ENCODE results near the gene PCDHA12. TPM values are rescaled to one million over a fixed set of nuclear protein-coding genes. Genes with fewer than 3 reads are reported as not detected.

PCDHA12 gene
- total RNA-seq, 2 donors from 2014 or later = 0.59 to 0.67 TPM

- H3K4me3 ChIP-seq = no peak overlapping the region
- no peak for TF ChIP-seq CTCF (IDR thresholded peaks at IDR 0.05)
- no peaks in the 10 kb centered on the region for H3K27me3 ChIP-seq
- no peak for DNase-seq (ENCODE audit: low spot score)
- no peaks in the 10 kb centered on the region for H3K36me3 ChIP-seq
- H3K4me1 ChIP-seq = peaks cover 0 to 19% of the 10 kb centered on the region in 2 donors
- no peak overlapping the region for H3K27ac ChIP-seq
- H3K9me3 ChIP-seq = no peaks in the 10 kb centered on the region
These were observed 48.5 kb downstream of the PCDHA12 start for GRCh38 chr5:140923601-140924000.

- Histone ChIP-seq H3K4me3 (peak within 1 kb of the TSS; percentile 34 to 53), H3K9me3 (no peaks in the 10 kb centered on the region), H3K27me3 (no peaks in the 10 kb centered on the region), H3K4me1 (peaks cover 0 to 19% of the 10 kb centered on the region in 2 donors), H3K27ac (no peak within 1 kb of the TSS), H3K36me3 (no peaks in the 10 kb centered on the region)
- DNase-seq (ENCODE audit: low spot score) = no peak
- no peak for TF ChIP-seq CTCF (IDR thresholded peaks at IDR 0.05)
These were observed 50.8 kb downstream of the PCDHA12 start, which contains the start of gene PCDHAC1 for GRCh38 chr5:140925806-140926442. Gene PCDHAC1 (plus strand): TSS chr5:140926299. CDS start chr5:140926893, 594 bp downstream.

GRCh38 chr5:140926443-140927227 lies 51.5 kb downstream of the PCDHA12 start:
- TF ChIP-seq CTCF (IDR thresholded peaks at IDR 0.05) = peak; percentile 57 to 80
- H3K27me3 ChIP-seq = no peaks in the 10 kb centered on the region
- H3K9me3 ChIP-seq = no peaks in the 10 kb centered on the region
- peaks cover 0 to 19% of the 10 kb centered on the region in 2 donors for H3K4me1 ChIP-seq
- peak overlapping the region; percentile 34 to 53 for H3K4me3 ChIP-seq
- H3K27ac ChIP-seq = no peak overlapping the region
- no peaks in the 10 kb centered on the region for H3K36me3 ChIP-seq
- peak; percentile 70 for DNase-seq (ENCODE audit: low spot score)

- TF ChIP-seq CTCF (IDR thresholded peaks at IDR 0.05) = no peak
These were observed 52.1 kb downstream of the PCDHA12 start for GRCh38 chr5:140927228-140927573.

More at GRCh38 chr5:140927228-140927573, 52.1 kb downstream of the PCDHA12 start:
- Histone ChIP-seq H3K36me3 (no peaks in the 10 kb centered on the region), H3K4me3 (peak overlapping the region; percentile 34 to 53), H3K27me3 (no peaks in the 10 kb centered on the region), H3K27ac (no peak overlapping the region), H3K9me3 (no peaks in the 10 kb centered on the region), H3K4me1 (peaks cover 0 to 19% of the 10 kb centered on the region in 2 donors)
- no peak for DNase-seq (ENCODE audit: low spot score)

Other genes starting within 250 kb of the PCDHA12 start
- gene CD14, start 242.1 kb upstream of the PCDHA12 start, total RNA-seq = 10 to 100 TPM; 25.0 to 74.1 TPM
- 10 to 100 TPM; 10.6 to 26.0 TPM for gene TMCO6, start 235.9 kb upstream of the PCDHA12 start, total RNA-seq
- gene NDUFA2, start 227.7 kb upstream of the PCDHA12 start, total RNA-seq = 10 to 100 TPM; 79.1 to 81.5 TPM
- gene IK, start 227.5 kb upstream of the PCDHA12 start, total RNA-seq = 100 to 1,000 TPM in 1 of 2 donors, 10 to 100 TPM in 1; 75.1 to 106 TPM
- 10 to 100 TPM in 1 of 2 donors, 1 to 10 TPM in 1; 8.3 to 12.4 TPM for gene WDR55, start 210.4 kb upstream of the PCDHA12 start, total RNA-seq
- gene DND1, start 201.7 kb upstream of the PCDHA12 start, total RNA-seq = under 1 TPM in 1 of 2 donors, not detected in 1; 0.51 TPM
- gene HARS1, start 183.9 kb upstream of the PCDHA12 start, total RNA-seq = 10 to 100 TPM; 33.9 to 45.6 TPM
- gene HARS2, start 183.9 kb upstream of the PCDHA12 start, total RNA-seq = 10 to 100 TPM; 14.5 to 16.2 TPM
- gene ZMAT2, start 174.9 kb upstream of the PCDHA12 start, total RNA-seq = 10 to 100 TPM; 21.2 to 33.7 TPM
- not detected for gene PCDHA1, start 89.2 kb upstream of the PCDHA12 start, total RNA-seq
- gene PCDHA2, start 80.5 kb upstream of the PCDHA12 start, total RNA-seq = under 1 TPM; 0.07 to 0.20 TPM
- under 1 TPM; 0.43 to 0.48 TPM for gene PCDHA3, start 74.3 kb upstream of the PCDHA12 start, total RNA-seq
- gene PCDHA4, start 68.2 kb upstream of the PCDHA12 start, total RNA-seq = under 1 TPM; 0.43 to 0.63 TPM
- under 1 TPM in 1 of 2 donors, not detected in 1; 0.16 TPM for gene PCDHA5, start 53.7 kb upstream of the PCDHA12 start, total RNA-seq
- under 1 TPM; 0.20 to 0.82 TPM for gene PCDHA6, start 47.3 kb upstream of the PCDHA12 start, total RNA-seq
- gene PCDHA7, start 41.0 kb upstream of the PCDHA12 start, total RNA-seq = under 1 TPM in 1 of 2 donors, not detected in 1; 0.07 TPM
- not detected for gene PCDHA8, start 34.1 kb upstream of the PCDHA12 start, total RNA-seq
- gene PCDHA9, start 26.9 kb upstream of the PCDHA12 start, total RNA-seq = under 1 TPM in 1 of 2 donors, not detected in 1; 0.04 TPM
- gene PCDHA10, start 19.4 kb upstream of the PCDHA12 start, total RNA-seq = under 1 TPM; 0.52 to 0.55 TPM
- under 1 TPM; 0.12 to 0.96 TPM for gene PCDHA11, start 6.4 kb upstream of the PCDHA12 start, total RNA-seq
- gene PCDHA13, start 6.8 kb downstream of the PCDHA12 start, total RNA-seq = under 1 TPM; 0.15 to 0.39 TPM
- gene PCDHAC1, start 51.0 kb downstream of the PCDHA12 start, total RNA-seq = under 1 TPM; 0.26 to 0.51 TPM
- gene PCDHAC2, start 91.2 kb downstream of the PCDHA12 start, total RNA-seq = 1 to 10 TPM; 3.7 to 4.1 TPM
- gene PCDHB1, start 176.1 kb downstream of the PCDHA12 start, total RNA-seq = not detected
- 1 to 10 TPM; 1.8 to 2.2 TPM for gene PCDHB2, start 219.3 kb downstream of the PCDHA12 start, total RNA-seq
- under 1 TPM; 0.63 to 0.83 TPM for gene PCDHB3, start 225.2 kb downstream of the PCDHA12 start, total RNA-seq
- gene PCDHB4, start 246.5 kb downstream of the PCDHA12 start, total RNA-seq = 1 to 10 TPM; 1.6 to 2.6 TPM

All from right atrium auricular region (tissue), 2 donors.